ENCODE measurements around the gene LRRC7. TPM values are rescaled to one million over a fixed set of nuclear protein-coding genes. Genes with fewer than 3 reads are reported as not detected.

Gene LRRC7
- total RNA-seq, 1 donor from 2014 or later: 7.8 TPM

DNA sequence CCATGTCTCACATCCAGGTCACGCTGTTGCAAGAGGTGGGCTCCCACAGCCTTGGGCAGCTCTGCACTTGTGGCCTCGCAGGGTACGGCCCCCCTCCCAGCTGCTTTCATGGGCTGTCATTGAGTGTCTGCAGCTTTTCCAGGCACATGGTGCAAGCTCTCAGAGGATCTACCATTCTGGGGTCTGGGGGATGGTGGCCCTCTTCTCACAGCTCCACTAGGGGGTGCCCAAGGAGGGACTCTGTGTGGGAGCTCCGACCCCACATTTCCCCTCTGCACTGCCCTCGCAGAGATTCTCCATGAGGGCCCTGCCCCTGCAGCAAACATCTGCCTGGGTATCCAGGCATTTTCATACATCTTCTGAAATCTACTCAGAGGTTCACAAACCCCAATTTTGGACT is 219.4 kb downstream of the LRRC7 start:
- Mint-ChIP-seq H3K9me3 (ENCODE audit: low read depth) (no peaks in the 10 kb centered on the region), H3K36me3 (ENCODE audit: insufficient read depth) (no peaks in the 10 kb centered on the region), H3K27ac (no peak overlapping the region), H3K27me3 (no peaks in the 10 kb centered on the region), H3K4me1 (ENCODE audit: low read depth) (no peaks in the 10 kb centered on the region), H3K4me3 (ENCODE audit: low read depth) (no peak overlapping the region)
- TF ChIP-seq, protein P1, sequence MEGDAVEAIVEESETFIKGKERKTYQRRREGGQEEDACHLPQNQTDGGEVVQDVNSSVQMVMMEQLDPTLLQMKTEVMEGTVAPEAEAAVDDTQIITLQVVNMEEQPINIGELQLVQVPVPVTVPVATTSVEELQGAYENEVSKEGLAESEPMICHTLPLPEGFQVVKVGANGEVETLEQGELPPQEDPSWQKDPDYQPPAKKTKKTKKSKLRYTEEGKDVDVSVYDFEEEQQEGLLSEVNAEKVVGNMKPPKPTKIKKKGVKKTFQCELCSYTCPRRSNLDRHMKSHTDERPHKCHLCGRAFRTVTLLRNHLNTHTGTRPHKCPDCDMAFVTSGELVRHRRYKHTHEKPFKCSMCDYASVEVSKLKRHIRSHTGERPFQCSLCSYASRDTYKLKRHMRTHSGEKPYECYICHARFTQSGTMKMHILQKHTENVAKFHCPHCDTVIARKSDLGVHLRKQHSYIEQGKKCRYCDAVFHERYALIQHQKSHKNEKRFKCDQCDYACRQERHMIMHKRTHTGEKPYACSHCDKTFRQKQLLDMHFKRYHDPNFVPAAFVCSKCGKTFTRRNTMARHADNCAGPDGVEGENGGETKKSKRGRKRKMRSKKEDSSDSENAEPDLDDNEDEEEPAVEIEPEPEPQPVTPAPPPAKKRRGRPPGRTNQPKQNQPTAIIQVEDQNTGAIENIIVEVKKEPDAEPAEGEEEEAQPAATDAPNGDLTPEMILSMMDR (IDR thresholded peaks at IDR 0.05; ENCODE audit: unreplicated experiment): no peak
- DNase-seq (ENCODE audit: low spot score, unreplicated experiment): no peak

GRCh38 chr1:69791311-69791710 is 223.6 kb downstream of the LRRC7 start:
- TF ChIP-seq, protein P1 (IDR thresholded peaks at IDR 0.05; ENCODE audit: unreplicated experiment): no peak
- H3K4me1 Mint-ChIP-seq (ENCODE audit: low read depth): no peaks in the 10 kb centered on the region
- H3K27ac Mint-ChIP-seq: no peak overlapping the region
- H3K36me3 Mint-ChIP-seq (ENCODE audit: insufficient read depth): no peaks in the 10 kb centered on the region
- no peak overlapping the region for H3K4me3 Mint-ChIP-seq (ENCODE audit: low read depth)
- no peaks in the 10 kb centered on the region for H3K9me3 Mint-ChIP-seq (ENCODE audit: low read depth)
- no peaks in the 10 kb centered on the region for H3K27me3 Mint-ChIP-seq
- DNase-seq (ENCODE audit: low spot score, unreplicated experiment): no peak

GRCh38 chr1:69794831-69795230 is 227.1 kb downstream of the LRRC7 start:
- Mint-ChIP-seq H3K4me3 (ENCODE audit: low read depth) (no peak overlapping the region), H3K36me3 (ENCODE audit: insufficient read depth) (no peaks in the 10 kb centered on the region), H3K27me3 (no peaks in the 10 kb centered on the region), H3K9me3 (ENCODE audit: low read depth) (no peaks in the 10 kb centered on the region), H3K4me1 (ENCODE audit: low read depth) (no peaks in the 10 kb centered on the region), H3K27ac (no peak overlapping the region)
- TF ChIP-seq, protein P1 (IDR thresholded peaks at IDR 0.05; ENCODE audit: unreplicated experiment): no peak
- DNase-seq (ENCODE audit: low spot score, unreplicated experiment): no peak

DNA sequence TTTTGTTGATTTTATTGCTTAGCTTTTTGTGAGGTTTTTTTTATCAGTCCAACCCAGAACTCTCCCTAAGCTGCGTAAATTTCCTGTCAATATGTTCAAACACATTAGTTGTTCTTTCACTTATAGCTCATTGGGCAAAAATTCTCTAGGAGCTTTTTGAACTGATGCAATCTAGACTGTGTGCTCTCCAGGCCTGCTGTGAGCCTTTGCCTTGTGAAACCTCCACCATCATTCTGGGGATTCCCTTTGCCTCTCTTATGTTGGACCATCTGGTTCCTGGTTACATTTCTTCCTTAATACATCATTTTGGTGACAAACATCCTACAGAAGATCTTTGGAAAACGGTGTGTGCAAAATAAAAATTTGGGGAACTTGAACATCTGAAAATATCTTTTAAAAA is 247.2 kb downstream of the LRRC7 start:
- TF ChIP-seq, protein P1 (IDR thresholded peaks at IDR 0.05; ENCODE audit: unreplicated experiment): no peak
- Mint-ChIP-seq H3K27ac (no peak overlapping the region), H3K27me3 (no peaks in the 10 kb centered on the region), H3K4me3 (ENCODE audit: low read depth) (no peak overlapping the region), H3K9me3 (ENCODE audit: low read depth) (no peaks in the 10 kb centered on the region), H3K36me3 (ENCODE audit: insufficient read depth) (no peaks in the 10 kb centered on the region), H3K4me1 (ENCODE audit: low read depth) (peaks cover 4% of the 10 kb centered on the region)
- DNase-seq (ENCODE audit: low spot score, unreplicated experiment): no peak

GRCh38 chr1:69824932-69825331 is 257.2 kb downstream of the LRRC7 start:
- no peaks in the 10 kb centered on the region for H3K36me3 Mint-ChIP-seq (ENCODE audit: insufficient read depth)
- H3K9me3 Mint-ChIP-seq (ENCODE audit: low read depth): no peaks in the 10 kb centered on the region

More at GRCh38 chr1:69824932-69825331, 257.2 kb downstream of the LRRC7 start:
- Mint-ChIP-seq H3K4me1 (ENCODE audit: low read depth) (no peaks in the 10 kb centered on the region), H3K27ac (no peak overlapping the region), H3K27me3 (no peaks in the 10 kb centered on the region), H3K4me3 (ENCODE audit: low read depth) (no peak overlapping the region)
- TF ChIP-seq, protein P1 (IDR thresholded peaks at IDR 0.05; ENCODE audit: unreplicated experiment): no peak
- DNase-seq (ENCODE audit: low spot score, unreplicated experiment): no peak

Measured in progenitor cell of endocrine pancreas (in vitro differentiated cells).